PFSK-1 (cell line): ENCODE measurements around the gene TERT.

Experiments used
- FOXP2 ChIP-seq: optimal IDR thresholded peaks from 2 replicates; pipeline ENCODE3; 2011; ENCODE audit warnings: borderline replicate concordance, control low read depth, inconsistent platforms; ENCODE audit not compliant: insufficient read depth; ENCODE audit errors: extremely low read length, extremely low read depth
- POLR2AphosphoS5 ChIP-seq: IDR thresholded peaks from 2 replicates; pipeline ENCODE4 v1.6.1; 2012; ENCODE audit warnings: low read depth, mild to moderate bottlenecking, control low read depth, low read length, moderate library complexity
- SIN3A ChIP-seq: IDR thresholded peaks from 2 replicates; pipeline ENCODE4 v1.6.1; 2012; ENCODE audit warnings: mild to moderate bottlenecking, low read length, moderate library complexity, borderline replicate concordance; ENCODE audit not compliant: insufficient read depth
- TAF1 ChIP-seq: IDR thresholded peaks from 2 replicates; pipeline ENCODE4 v1.6.1; 2012; ENCODE audit warnings: low read length, control low read depth, borderline replicate concordance; ENCODE audit not compliant: insufficient read depth
- TF ChIP-seq, protein P1 (sequence below), 2 experiments: IDR thresholded peaks; 2 replicates each; pipeline versions ENCODE4 v1.6.1 to v1.8.0; 2011 to 2012; ENCODE audit warnings: low read depth in 2 of 2, low read length in 2 of 2, control low read depth in 1 of 2, inconsistent platforms in 1 of 2, mild to moderate bottlenecking in 1 of 2, moderate library complexity in 1 of 2; ENCODE audit not compliant: insufficient read depth in 1 of 2

TERT gene

DNA sequence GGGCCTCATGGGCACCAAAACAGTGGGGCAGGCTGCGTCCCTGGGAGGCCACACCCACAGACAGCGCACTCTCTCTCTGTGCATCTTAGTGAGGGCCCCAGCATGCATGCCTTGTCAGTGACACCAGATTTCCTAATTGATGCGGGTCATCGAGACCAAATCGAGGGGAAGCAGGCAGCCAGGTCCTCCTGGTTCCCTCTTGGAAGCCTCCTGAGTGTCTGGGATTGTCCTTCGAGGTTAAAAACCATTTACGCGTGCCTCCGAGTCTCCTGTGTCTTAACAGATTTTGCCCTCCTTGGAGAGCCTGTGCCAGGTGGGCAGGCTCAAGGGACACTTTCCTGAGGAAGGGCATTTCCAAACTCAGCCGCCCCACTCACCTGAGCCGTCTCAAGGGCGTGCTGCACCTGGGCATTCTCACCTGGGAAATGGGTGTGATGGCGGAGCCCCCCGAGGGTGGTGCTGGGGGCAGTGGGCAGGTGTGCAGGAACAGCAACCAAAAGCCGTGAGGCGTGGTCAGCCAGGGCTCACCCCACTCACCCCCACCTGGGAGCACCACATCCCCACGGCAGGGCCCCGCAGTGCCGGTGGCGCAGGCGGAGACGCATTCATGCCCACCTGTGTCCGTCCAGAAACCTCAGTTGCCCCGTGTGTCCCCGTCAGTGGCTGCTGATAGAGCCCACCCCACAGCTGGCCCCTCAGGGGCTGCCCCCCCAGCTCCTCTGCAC lies 90.7 kb downstream of the TERT start:
- TF ChIP-seq TAF1 (no peak), SIN3A (no peak), POLR2AphosphoS5 (no peak), FOXP2 (no peak)
- TF ChIP-seq, protein P1, sequence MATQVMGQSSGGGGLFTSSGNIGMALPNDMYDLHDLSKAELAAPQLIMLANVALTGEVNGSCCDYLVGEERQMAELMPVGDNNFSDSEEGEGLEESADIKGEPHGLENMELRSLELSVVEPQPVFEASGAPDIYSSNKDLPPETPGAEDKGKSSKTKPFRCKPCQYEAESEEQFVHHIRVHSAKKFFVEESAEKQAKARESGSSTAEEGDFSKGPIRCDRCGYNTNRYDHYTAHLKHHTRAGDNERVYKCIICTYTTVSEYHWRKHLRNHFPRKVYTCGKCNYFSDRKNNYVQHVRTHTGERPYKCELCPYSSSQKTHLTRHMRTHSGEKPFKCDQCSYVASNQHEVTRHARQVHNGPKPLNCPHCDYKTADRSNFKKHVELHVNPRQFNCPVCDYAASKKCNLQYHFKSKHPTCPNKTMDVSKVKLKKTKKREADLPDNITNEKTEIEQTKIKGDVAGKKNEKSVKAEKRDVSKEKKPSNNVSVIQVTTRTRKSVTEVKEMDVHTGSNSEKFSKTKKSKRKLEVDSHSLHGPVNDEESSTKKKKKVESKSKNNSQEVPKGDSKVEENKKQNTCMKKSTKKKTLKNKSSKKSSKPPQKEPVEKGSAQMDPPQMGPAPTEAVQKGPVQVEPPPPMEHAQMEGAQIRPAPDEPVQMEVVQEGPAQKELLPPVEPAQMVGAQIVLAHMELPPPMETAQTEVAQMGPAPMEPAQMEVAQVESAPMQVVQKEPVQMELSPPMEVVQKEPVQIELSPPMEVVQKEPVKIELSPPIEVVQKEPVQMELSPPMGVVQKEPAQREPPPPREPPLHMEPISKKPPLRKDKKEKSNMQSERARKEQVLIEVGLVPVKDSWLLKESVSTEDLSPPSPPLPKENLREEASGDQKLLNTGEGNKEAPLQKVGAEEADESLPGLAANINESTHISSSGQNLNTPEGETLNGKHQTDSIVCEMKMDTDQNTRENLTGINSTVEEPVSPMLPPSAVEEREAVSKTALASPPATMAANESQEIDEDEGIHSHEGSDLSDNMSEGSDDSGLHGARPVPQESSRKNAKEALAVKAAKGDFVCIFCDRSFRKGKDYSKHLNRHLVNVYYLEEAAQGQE (IDR thresholded peaks at IDR 0.05; ENCODE audit: insufficient read depth in 1 of 2, low read depth in 2 of 2, low read length in 2 of 2): no peak

DNA sequence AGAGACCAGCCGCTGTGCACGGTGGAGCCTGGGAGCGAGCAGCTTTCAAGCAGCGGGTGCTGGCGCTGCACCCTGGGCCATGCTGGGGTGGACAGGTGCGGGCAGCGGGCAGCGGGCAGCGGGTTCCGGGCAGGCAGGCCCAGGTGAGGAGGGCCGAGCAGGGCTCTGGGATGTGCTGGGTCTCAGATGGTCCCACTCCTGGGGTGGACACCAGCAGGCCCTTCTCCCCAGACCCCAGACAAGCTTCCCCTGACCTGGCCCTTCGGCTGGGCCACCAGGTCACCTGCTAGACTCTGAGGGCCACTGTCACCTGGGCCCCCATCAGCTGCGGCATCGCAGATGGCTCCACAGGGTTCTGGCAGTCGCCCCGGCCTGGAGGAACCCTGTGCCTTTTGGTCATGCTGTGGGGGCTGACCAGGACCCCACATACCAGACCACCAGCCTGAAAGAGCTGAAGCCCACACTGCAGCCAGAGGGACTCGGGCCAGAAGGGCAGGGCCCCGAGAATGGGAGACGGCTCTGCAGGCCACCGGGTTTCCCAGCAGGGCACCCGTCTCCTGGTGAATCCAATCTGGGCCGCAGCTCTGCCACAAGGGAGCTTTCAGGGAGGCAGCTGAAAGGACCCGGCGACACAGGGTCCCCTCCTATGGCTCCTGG lies 91.4 kb downstream of the TERT start:
- TF ChIP-seq SIN3A: no peak
- TF ChIP-seq POLR2AphosphoS5: no peak
- TF ChIP-seq, protein P1 (IDR thresholded peaks at IDR 0.05; ENCODE audit: insufficient read depth in 1 of 2, low read depth in 2 of 2, low read length in 2 of 2): no peak
- TF ChIP-seq TAF1: no peak
- TF ChIP-seq FOXP2: no peak
